ENCODE data around the gene EEF2. TPM values are rescaled to one million over a fixed set of nuclear protein-coding genes. Genes with fewer than 3 reads are reported as not detected.

Gene EEF2
- total RNA-seq, 1 experiment from 2014 or later: 3,615 TPM

DNA sequence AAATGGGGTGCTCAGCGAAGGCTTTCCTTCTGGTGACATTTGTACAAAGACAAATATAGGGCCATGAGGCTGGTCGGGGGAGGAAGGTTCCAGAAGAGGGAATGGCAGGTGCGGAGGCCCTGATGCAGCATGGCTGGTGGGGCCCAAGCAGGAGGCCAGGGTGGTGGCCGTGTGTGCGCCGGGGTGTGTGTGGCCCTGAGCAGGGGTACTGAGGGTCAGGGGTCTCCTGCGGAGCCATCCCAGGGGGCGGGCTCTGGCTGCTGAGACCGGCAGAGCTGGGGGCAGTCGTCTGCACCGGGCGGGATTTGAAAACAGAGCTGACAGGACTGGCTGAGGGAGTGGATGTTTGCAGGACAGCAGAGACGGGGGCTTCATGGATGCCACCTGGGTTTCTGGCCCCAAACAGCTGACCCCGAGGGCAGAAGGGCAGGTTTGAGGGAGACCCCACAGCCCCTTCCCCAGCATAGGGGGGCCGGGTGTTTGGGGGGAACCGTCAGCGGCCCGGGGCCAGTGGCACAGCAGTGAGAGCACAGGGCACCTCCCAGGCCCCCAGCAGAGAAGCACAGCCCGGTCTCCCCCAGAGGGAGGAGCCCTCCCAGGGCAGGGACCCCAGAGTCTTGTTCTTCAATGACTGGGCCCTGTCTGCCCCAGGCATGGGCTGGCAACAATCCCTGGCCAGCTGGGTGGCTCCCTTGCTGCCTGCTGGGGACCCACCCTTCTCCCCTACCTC is 33.7 kb upstream of the EEF2 start:
- no peaks in the 10 kb centered on the region for H3K27me3 ChIP-seq (ENCODE audit: insufficient read depth, low read length)
- H3K27ac ChIP-seq (ENCODE audit: insufficient read length, low read depth, low read length): no peak overlapping the region
- no peak overlapping the region for H3K9ac ChIP-seq (ENCODE audit: extremely low read depth, insufficient read length, low read length)
- H2BK120ac ChIP-seq (ENCODE audit: low read depth, low read length, poor library complexity, severe bottlenecking): no peak overlapping the region
- no peak overlapping the region for H3K14ac ChIP-seq (ENCODE audit: insufficient read depth, low read length)
- Mint-ChIP-seq H3K27me3 (ENCODE audit: low read depth) (no peaks in the 10 kb centered on the region), H3K36me3 (ENCODE audit: insufficient read depth in 1 of 3, low read depth in 3 of 3) (peaks cover 7 to 33% (median 27%) of the 10 kb centered on the region in 3 experiments; a peak in 6 of 7 replicates), H3K4me3 (no peak overlapping the region), H3K9me3 (no peaks in the 10 kb centered on the region; a peak in 1 of 5 replicates), H3K27ac (peak overlapping the region; percentile 28 to 44 (median 40); a peak in 2 of 7 replicates), H3K4me1 (peaks cover 0 to 11% of the 10 kb centered on the region in 2 experiments; a peak in 2 of 4 replicates)
- no peak overlapping the region for H4K8ac ChIP-seq (replicated peaks; ENCODE audit: insufficient read length, low read depth, low read length)
- no peaks in the 10 kb centered on the region for H3K4me1 ChIP-seq (ENCODE audit: insufficient read depth, low read length)
- no peak overlapping the region for H3T11ph ChIP-seq (ENCODE audit: low read length)
- TF ChIP-seq CTCF (conservative IDR thresholded peaks at IDR 0.05): no peak
- no peak overlapping the region for H3K4ac ChIP-seq (ENCODE audit: low read depth, low read length)
- H3K4me2 ChIP-seq (ENCODE audit: insufficient read depth, insufficient read length, low read length): no peak overlapping the region
- H3K9me3 ChIP-seq (ENCODE audit: control insufficient read depth, low read depth, low read length): no peaks in the 10 kb centered on the region
- no CpG with 5 or more reads among the region's 19 CpGs for WGBS (ENCODE audit: extremely low coverage, insufficient read length, low lambda C conversion rate)
- peaks cover 7% of the 10 kb centered on the region; the same call in 1 of the 2 replicates for H3K79me2 ChIP-seq (ENCODE audit: insufficient read depth, low read length)
- no peak overlapping the region for H3K23ac ChIP-seq (ENCODE audit: insufficient read length, low read depth, low read length)
- H2BK15ac ChIP-seq (ENCODE audit: low read depth, low read length): no peak overlapping the region
- H4K5ac ChIP-seq (ENCODE audit: insufficient read length, low read depth, low read length): no peak overlapping the region
- no peak overlapping the region for H2BK12ac ChIP-seq (ENCODE audit: insufficient read length, low read depth, low read length)
- no peak overlapping the region for H3K56ac ChIP-seq (ENCODE audit: insufficient read length, low read depth, low read length)
- no peak for DNase-seq
- no peak overlapping the region for H2BK20ac ChIP-seq (ENCODE audit: low read depth, low read length, poor library complexity, severe bottlenecking)
- no peaks in the 10 kb centered on the region for H4K20me1 ChIP-seq (ENCODE audit: control insufficient read depth, insufficient read depth, insufficient read length)
- no peak overlapping the region for H2AFZ ChIP-seq (ENCODE audit: low read length)
- H3K79me1 ChIP-seq (ENCODE audit: insufficient read depth, low read depth, low read length, poor library complexity, severe bottlenecking): peaks cover 9% of the 10 kb centered on the region
- no peaks in the 10 kb centered on the region for H3K23me2 ChIP-seq (ENCODE audit: insufficient read length, low read depth, low read length, poor library complexity, severe bottlenecking)
- no peak overlapping the region for H3K18ac ChIP-seq (ENCODE audit: insufficient read length, low read depth, low read length)
- H2AK5ac ChIP-seq (ENCODE audit: insufficient read length, low read length): no peak overlapping the region
- H4K91ac ChIP-seq (ENCODE audit: insufficient read length, low read depth, low read length): no peak overlapping the region
- H2BK5ac ChIP-seq (ENCODE audit: insufficient read length, low read length): no peak overlapping the region

Data from H9 (cell line).